HUES48 (cell line): ENCODE results near the gene SPATA24.
"Not testable (repeated sequence)": the region's sequence is repeated elsewhere in the genome, so short reads cannot be mapped to it uniquely, and the experiment has no call there.

Experiments used
- H3K27ac ChIP-seq: one replicate; pipeline ENCODE4 v1.7.0; 2013; ENCODE audit warnings: low read depth, low read length, inconsistent platforms
- H3K27me3 ChIP-seq: 2 replicates; pipeline ENCODE4 v1.6.1; 2013; ENCODE audit warnings: mild to moderate bottlenecking, low read length; ENCODE audit not compliant: control insufficient read depth, insufficient read depth
- H3K36me3 ChIP-seq: 2 replicates; pipeline ENCODE4 v1.6.1; 2013; ENCODE audit warnings: low read length; ENCODE audit not compliant: control insufficient read depth, insufficient read depth
- H3K4me1 ChIP-seq: 2 replicates; pipeline ENCODE4 v1.6.1; 2013; ENCODE audit warnings: mild to moderate bottlenecking, low read length; ENCODE audit not compliant: control insufficient read depth, insufficient read depth
- H3K4me3 ChIP-seq: 2 replicates; pipeline ENCODE4 v1.5.1; 2013; ENCODE audit warnings: mild to moderate bottlenecking, low read depth, low read length
- H3K9ac ChIP-seq: 2 replicates; pipeline ENCODE4 v1.6.1; 2013; ENCODE audit warnings: mild to moderate bottlenecking, low read depth, low read length, moderate library complexity
- H3K9me3 ChIP-seq: 2 replicates; pipeline ENCODE4 v1.6.1; 2013; ENCODE audit warnings: low read length; ENCODE audit not compliant: control insufficient read depth, insufficient read depth

SPATA24 gene

DNA sequence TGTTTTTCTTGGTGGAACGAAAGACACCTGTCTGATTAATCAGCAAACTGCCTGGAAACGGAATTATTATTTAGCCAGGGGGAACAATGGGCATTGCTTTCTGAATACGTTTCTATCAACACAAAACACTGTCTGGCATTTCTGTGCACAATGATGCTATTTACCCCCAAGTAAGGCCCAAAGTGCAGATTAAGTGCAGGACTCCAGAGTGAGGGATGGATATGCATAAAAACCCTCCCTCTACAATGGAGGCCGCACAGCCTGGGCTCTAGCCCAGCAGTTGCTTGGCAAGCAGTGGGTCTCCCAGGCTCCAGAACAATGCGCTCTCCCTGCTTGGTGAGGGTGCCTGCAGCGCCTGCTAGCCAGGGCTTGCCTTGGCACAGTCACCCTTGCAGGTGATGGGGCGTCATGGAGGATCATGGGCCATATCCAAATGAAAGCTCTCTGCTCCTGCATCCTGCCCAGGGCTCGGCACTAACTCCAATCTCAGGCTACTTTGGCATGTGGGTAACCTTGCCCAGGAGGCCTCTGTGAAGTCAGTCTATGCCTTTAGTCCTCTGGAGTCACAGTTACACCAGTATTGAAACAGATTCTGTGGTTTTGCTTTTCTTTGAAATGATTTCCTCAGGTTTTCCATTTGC lies 11.5 kb upstream of the SPATA24 start:
- no peak overlapping the region for H3K4me3 ChIP-seq
- H3K36me3 ChIP-seq = peaks cover 48% of the 10 kb centered on the region
- no peak overlapping the region for H3K9ac ChIP-seq
- H3K27me3 ChIP-seq = no peaks in the 10 kb centered on the region
- no peaks in the 10 kb centered on the region for H3K9me3 ChIP-seq
- no peak overlapping the region for H3K27ac ChIP-seq
- H3K4me1 ChIP-seq = peaks cover 12% of the 10 kb centered on the region

- Histone ChIP-seq H3K36me3 (peaks cover 44% of the 10 kb centered on the region), H3K4me3 (no peak overlapping the region), H3K27me3 (no peaks in the 10 kb centered on the region), H3K9me3 (no peaks in the 10 kb centered on the region), H3K27ac (no peak overlapping the region), H3K4me1 (peaks cover 6% of the 10 kb centered on the region), H3K9ac (no peak overlapping the region)
These were observed 10.8 kb upstream of the SPATA24 start for GRCh38 chr5:139414581-139415130.

GRCh38 chr5:139413963-139414362 lies 10.1 kb upstream of the SPATA24 start:
- Histone ChIP-seq H3K27ac (no peak overlapping the region), H3K9ac (no peak overlapping the region), H3K4me1 (no peaks in the 10 kb centered on the region), H3K36me3 (peaks cover 37% of the 10 kb centered on the region), H3K4me3 (no peak overlapping the region), H3K9me3 (no peaks in the 10 kb centered on the region), H3K27me3 (no peaks in the 10 kb centered on the region)

GRCh38 chr5:139413153-139413552 lies 9.3 kb upstream of the SPATA24 start:
- H3K36me3 ChIP-seq = peaks cover 29% of the 10 kb centered on the region
- H3K4me3 ChIP-seq = no peak overlapping the region
- no peaks in the 10 kb centered on the region for H3K9me3 ChIP-seq
- H3K27ac ChIP-seq = no peak overlapping the region
- no peaks in the 10 kb centered on the region for H3K4me1 ChIP-seq
- no peak overlapping the region for H3K9ac ChIP-seq
- no peaks in the 10 kb centered on the region for H3K27me3 ChIP-seq

GRCh38 chr5:139410993-139411828 lies 7.3 kb upstream of the SPATA24 start:
- H3K4me3 ChIP-seq = no peak overlapping the region
- H3K27ac ChIP-seq = no peak overlapping the region
- peaks cover 17% of the 10 kb centered on the region for H3K36me3 ChIP-seq
- no peak overlapping the region for H3K9ac ChIP-seq
- H3K4me1 ChIP-seq = no peaks in the 10 kb centered on the region
- H3K27me3 ChIP-seq = no peaks in the 10 kb centered on the region
- no peaks in the 10 kb centered on the region for H3K9me3 ChIP-seq

DNA sequence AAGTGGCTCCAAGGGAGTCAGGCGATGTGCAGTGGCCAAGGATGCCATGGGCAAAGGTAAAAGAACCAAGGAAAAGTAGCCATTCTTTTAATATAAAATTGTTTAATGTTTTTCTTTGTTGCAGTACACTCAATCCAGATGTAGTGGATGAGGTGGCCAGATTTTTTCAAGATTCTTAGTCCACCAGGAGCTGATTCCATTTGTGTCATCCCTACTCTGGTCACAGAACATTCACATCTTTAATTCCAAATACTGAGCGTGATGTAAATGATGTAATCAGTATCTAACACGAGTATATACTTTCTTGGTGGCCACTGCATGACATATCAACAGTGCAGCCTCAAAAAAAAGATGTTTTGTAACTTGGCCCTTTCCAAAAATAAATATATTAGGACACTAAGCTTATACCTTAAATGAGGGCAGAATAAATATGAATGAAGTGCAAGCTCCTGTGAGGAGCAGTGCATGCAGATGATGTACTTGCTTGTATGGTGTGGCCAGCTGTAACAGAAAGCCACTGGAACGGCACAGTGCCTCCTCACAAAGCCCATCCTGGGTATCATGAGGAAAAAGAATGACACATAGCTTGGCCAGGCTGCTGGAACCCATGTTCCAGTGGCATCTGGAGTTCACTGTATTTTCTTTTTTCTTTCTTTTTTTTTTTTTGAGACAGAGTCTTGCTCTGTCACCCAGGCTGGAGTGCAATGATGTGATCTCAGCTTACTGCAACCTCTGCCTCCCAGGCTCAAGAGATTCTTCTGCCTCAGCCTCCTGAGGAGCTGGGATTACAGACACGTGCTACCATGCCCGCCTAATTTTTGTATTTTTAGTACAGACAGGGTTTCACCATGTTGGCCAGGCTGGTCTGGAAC lies 6.5 kb upstream of the SPATA24 start:
- H3K9ac ChIP-seq = no peak overlapping the region
- H3K27me3 ChIP-seq = no peaks in the 10 kb centered on the region
- no peaks in the 10 kb centered on the region for H3K4me1 ChIP-seq
- peaks cover 16% of the 10 kb centered on the region for H3K36me3 ChIP-seq
- no peak overlapping the region for H3K27ac ChIP-seq
- H3K4me3 ChIP-seq = no peak overlapping the region
- no peaks in the 10 kb centered on the region for H3K9me3 ChIP-seq

- H3K9ac ChIP-seq, H3K4me1 ChIP-seq, H3K27me3 ChIP-seq, H3K4me3 ChIP-seq, H3K27ac ChIP-seq, H3K9me3 ChIP-seq, H3K36me3 ChIP-seq: not testable (repeated sequence)
These were observed 5.2 kb upstream of the SPATA24 start for GRCh38 chr5:139409116-139409515.

- H3K4me1 ChIP-seq = peaks cover 9% of the 10 kb centered on the region; the same call in 1 of the 2 replicates
- H3K9me3 ChIP-seq = no peaks in the 10 kb centered on the region
- peaks cover 2% of the 10 kb centered on the region for H3K36me3 ChIP-seq
- no peak overlapping the region for H3K9ac ChIP-seq
- H3K27me3 ChIP-seq = no peaks in the 10 kb centered on the region
- no peak overlapping the region for H3K27ac ChIP-seq
- H3K4me3 ChIP-seq = no peak overlapping the region
These were observed 4.3 kb upstream of the SPATA24 start for GRCh38 chr5:139408191-139408590.

DNA sequence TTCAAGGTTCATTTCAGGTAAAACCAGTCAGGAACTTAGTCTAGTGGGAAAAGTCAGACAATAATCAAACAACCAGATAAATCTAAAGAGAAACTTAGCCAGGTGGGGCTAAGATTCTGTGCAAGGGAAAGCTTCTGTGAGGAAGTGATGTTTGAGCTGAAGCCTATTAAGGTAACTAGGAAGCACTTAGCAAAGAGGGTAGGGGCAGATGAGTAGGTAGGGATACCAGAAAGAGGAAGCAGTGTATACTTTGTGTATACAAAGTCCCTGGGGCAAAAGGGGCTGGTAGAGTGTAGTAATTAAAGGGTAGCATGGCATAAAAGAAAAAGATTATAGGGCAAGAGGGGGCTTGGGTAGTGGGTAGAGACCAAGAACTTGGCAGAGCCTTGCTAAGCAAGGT lies 3.6 kb upstream of the SPATA24 start:
- no peak overlapping the region for H3K27ac ChIP-seq
- H3K4me3 ChIP-seq = no peak overlapping the region
- H3K9me3 ChIP-seq = no peaks in the 10 kb centered on the region
- H3K36me3 ChIP-seq = peaks cover under 1% of the 10 kb centered on the region; the same call in 1 of the 2 replicates
- no peak overlapping the region for H3K9ac ChIP-seq
- no peaks in the 10 kb centered on the region for H3K27me3 ChIP-seq
- H3K4me1 ChIP-seq = peaks cover 11% of the 10 kb centered on the region; the same call in 1 of the 2 replicates

GRCh38 chr5:139406963-139407362 lies 3.1 kb upstream of the SPATA24 start:
- Histone ChIP-seq H3K4me1 (peaks cover 11% of the 10 kb centered on the region; the same call in 1 of the 2 replicates), H3K9ac (no peak overlapping the region), H3K36me3 (no peaks in the 10 kb centered on the region; the same call in 1 of the 2 replicates), H3K9me3 (no peaks in the 10 kb centered on the region), H3K27me3 (no peaks in the 10 kb centered on the region), H3K27ac (no peak overlapping the region), H3K4me3 (no peak overlapping the region)
